ENCODE results near the gene PXN. TPM values are rescaled to one million over a fixed set of nuclear protein-coding genes. Genes with fewer than 3 reads are reported as not detected.
"Not testable (repeated sequence)": the region's sequence is repeated elsewhere in the genome, so short reads cannot be mapped to it uniquely, and the experiment has no call there.

PXN gene
- total and polyA plus RNA-seq, 4 experiments from 2014 or later: 81.7 to 126 (median 112) TPM

GRCh38 chr12:120196363-120196762 lies 69.2 kb downstream of the PXN start:
- Mint-ChIP-seq H3K4me1 (peaks cover 31 to 80% (median 51%) of the 10 kb centered on the region in 4 donors), H3K4me3 (peak overlapping the region in 3 of 8 donors; percentile 31 to 92 (median 48)), H3K9me3 (no peaks in the 10 kb centered on the region), H3K36me3 (peaks cover 18 to 65% of the 10 kb centered on the region in 2 donors), H3K27me3 (no peaks in the 10 kb centered on the region), H3K27ac (peak overlapping the region in 3 of 7 donors; percentile 74 to 98 (median 82))
- no peak for DNase-seq
- intact Hi-C loops (cut with micrococcal nuclease): no loop called here
- H3K4me3 ChIP-seq (ENCODE audit: low read length in 2 of 2): no peak overlapping the region
- H3K36me3 ChIP-seq (ENCODE audit: insufficient read depth, low read length): peaks cover 32% of the 10 kb centered on the region
- ChIA-PET POLR2A (ENCODE audit: partially characterized antibody) (interaction anchor here (0.9 to 8.9 kb wide), 5 partner anchors 23 to 95 kb away, joined by 3 to 241 read pairs (median 3); partner anchors contain the start of genes RNU4-1 and RNU4-2), CTCF (ENCODE audit: partially characterized antibody) (interaction anchor here (0.6 to 1.8 kb wide), 4 partner anchors 9 to 106 kb away, joined by 3 to 5 read pairs (median 4); partner anchors contain the start of genes PXN and SIRT4)
- no peak overlapping the region for H3K27ac ChIP-seq (ENCODE audit: low read depth, low read length)
- peaks cover 60% of the 10 kb centered on the region for H3K4me1 ChIP-seq (ENCODE audit: insufficient read depth, low read length)
- no peaks in the 10 kb centered on the region for H3K9me3 ChIP-seq (ENCODE audit: control insufficient read depth in 1 of 2, low read length in 2 of 2)
- H3K27me3 ChIP-seq (ENCODE audit: insufficient read depth, low read length): no peaks in the 10 kb centered on the region

- ChIA-PET CTCF (ENCODE audit: partially characterized antibody) (interaction anchor here (1.0 to 1.8 kb wide), 2 partner anchors 71 to 275 kb away, joined by 3 to 5 read pairs; partner anchors contain the start of genes PXN and SRSF9), POLR2A (ENCODE audit: partially characterized antibody) (interaction anchor here (1.2 to 8.9 kb wide), 5 partner anchors 8 to 96 kb away, joined by 3 to 241 read pairs (median 3); partner anchors contain the start of genes RAB35, RNU4-1 and RNU4-2)
- Histone ChIP-seq H3K36me3 (ENCODE audit: insufficient read depth, low read length) (peaks cover 44% of the 10 kb centered on the region), H3K27me3 (ENCODE audit: insufficient read depth, low read length) (no peaks in the 10 kb centered on the region), H3K9me3 (ENCODE audit: control insufficient read depth in 1 of 2, low read length in 2 of 2) (no peaks in the 10 kb centered on the region), H3K4me1 (ENCODE audit: insufficient read depth, low read length) (peaks cover 55% of the 10 kb centered on the region), H3K4me3 (ENCODE audit: low read length in 2 of 2) (peak within 1 kb of the TSS; percentile 74 to 89), H3K27ac (ENCODE audit: low read depth, low read length) (peak within 1 kb of the TSS; percentile 79)
- Mint-ChIP-seq H3K4me3 (peak within 1 kb of the TSS; percentile 86 to 93 (median 90)), H3K36me3 (peaks cover 23 to 60% of the 10 kb centered on the region in 2 donors), H3K4me1 (peaks cover 30 to 70% (median 40%) of the 10 kb centered on the region in 4 donors), H3K9me3 (no peaks in the 10 kb centered on the region), H3K27ac (peak within 1 kb of the TSS; percentile 97 to 98 (median 98)), H3K27me3 (no peaks in the 10 kb centered on the region)
- DNase-seq: peak; percentile 87 to 92 (median 89)
- intact Hi-C loops (cut with micrococcal nuclease): no loop called here
Observed at GRCh38 chr12:120194534-120195395, 70.8 kb downstream of the PXN start, which contains the start of gene GCN1. Gene GCN1 (minus strand): TSS chr12:120194715. CDS start chr12:120194697, 18 bp downstream.

GRCh38 chr12:120194226-120194533 lies 71.3 kb downstream of the PXN start:
- H3K4me3 ChIP-seq (ENCODE audit: low read length in 2 of 2): peak overlapping the region; percentile 74 to 89
- CTCF ChIA-PET (ENCODE audit: partially characterized antibody): no interaction called here
- peaks cover 49% of the 10 kb centered on the region for H3K4me1 ChIP-seq (ENCODE audit: insufficient read depth, low read length)
- peaks cover 22 to 55% of the 10 kb centered on the region in 2 donors for H3K36me3 Mint-ChIP-seq
- H3K4me1 Mint-ChIP-seq: peaks cover 27 to 64% (median 36%) of the 10 kb centered on the region in 4 donors
- peak overlapping the region; percentile 83 to 95 (median 90) for H3K27ac Mint-ChIP-seq
- H3K4me3 Mint-ChIP-seq: peak overlapping the region; percentile 86 to 93 (median 89)
- H3K9me3 Mint-ChIP-seq: no peaks in the 10 kb centered on the region
- no peaks in the 10 kb centered on the region for H3K9me3 ChIP-seq (ENCODE audit: control insufficient read depth in 1 of 2, low read length in 2 of 2)
- DNase-seq: no peak
- no peaks in the 10 kb centered on the region for H3K27me3 Mint-ChIP-seq
- peak overlapping the region; percentile 79 for H3K27ac ChIP-seq (ENCODE audit: low read depth, low read length)
- no peaks in the 10 kb centered on the region for H3K27me3 ChIP-seq (ENCODE audit: insufficient read depth, low read length)
- peaks cover 44% of the 10 kb centered on the region for H3K36me3 ChIP-seq (ENCODE audit: insufficient read depth, low read length)
- POLR2A ChIA-PET (ENCODE audit: partially characterized antibody): interaction anchor here (1.2 to 2.7 kb wide), 4 partner anchors 8 to 98 kb away, joined by 3 to 7 read pairs (median 6); partner anchors contain the start of genes RAB35 and RNU4-2
- intact Hi-C loops (cut with micrococcal nuclease): no loop called here

GRCh38 chr12:120193286-120193685 lies 72.2 kb downstream of the PXN start:
- CTCF ChIA-PET (ENCODE audit: partially characterized antibody): interaction anchor here (0.6 to 0.7 kb wide), 2 partner anchors 10 to 35 kb away, joined by 3 read pairs; no protein-coding TSS in a partner anchor
- Histone ChIP-seq H3K36me3 (ENCODE audit: insufficient read depth, low read length) (peaks cover 43% of the 10 kb centered on the region), H3K4me1 (ENCODE audit: insufficient read depth, low read length) (peaks cover 41% of the 10 kb centered on the region)
- intact Hi-C loops (cut with micrococcal nuclease); H3K27me3 ChIP-seq (ENCODE audit: insufficient read depth, low read length); H3K9me3 Mint-ChIP-seq; DNase-seq; H3K4me3 ChIP-seq (ENCODE audit: low read length in 2 of 2); H3K9me3 ChIP-seq (ENCODE audit: control insufficient read depth in 1 of 2, low read length in 2 of 2); H3K27me3 Mint-ChIP-seq; H3K27ac ChIP-seq (ENCODE audit: low read depth, low read length): not testable (repeated sequence)
- Mint-ChIP-seq H3K4me1 (peaks cover 18 to 56% (median 27%) of the 10 kb centered on the region in 4 donors), H3K4me3 (peak overlapping the region; percentile 51 to 91 (median 88)), H3K27ac (peak overlapping the region in 6 of 7 donors; percentile 52 to 95 (median 86)), H3K36me3 (peaks cover 17 to 51% of the 10 kb centered on the region in 2 donors)
- POLR2A ChIA-PET (ENCODE audit: partially characterized antibody): interaction anchor here (0.9 to 2.7 kb wide), 5 partner anchors 9 to 99 kb away, joined by 3 to 7 read pairs (median 6); partner anchors contain the start of genes PXN, RAB35 and RNU4-2

- Histone ChIP-seq H3K4me1 (ENCODE audit: insufficient read depth, low read length) (peaks cover 34% of the 10 kb centered on the region), H3K4me3 (ENCODE audit: low read length in 2 of 2) (no peak overlapping the region), H3K27ac (ENCODE audit: low read depth, low read length) (no peak overlapping the region), H3K27me3 (ENCODE audit: insufficient read depth, low read length) (no peaks in the 10 kb centered on the region), H3K9me3 (ENCODE audit: control insufficient read depth in 1 of 2, low read length in 2 of 2) (no peaks in the 10 kb centered on the region), H3K36me3 (ENCODE audit: insufficient read depth, low read length) (peaks cover 41% of the 10 kb centered on the region)
- peaks cover 22 to 39% (median 25%) of the 10 kb centered on the region in 4 donors for H3K4me1 Mint-ChIP-seq
- intact Hi-C loops (cut with micrococcal nuclease): no loop called here
- no peaks in the 10 kb centered on the region for H3K9me3 Mint-ChIP-seq
- H3K27me3 Mint-ChIP-seq: no peaks in the 10 kb centered on the region
- CTCF ChIA-PET (ENCODE audit: partially characterized antibody): interaction anchor here (0.6 to 2.5 kb wide), 4 partner anchors 10 to 381 kb away, joined by 3 to 10 read pairs (median 3); partner anchors contain the start of gene RPLP0
- H3K27ac Mint-ChIP-seq: peak overlapping the region in 1 of 7 donors; percentile 11
- no peak for DNase-seq
- peaks cover 19 to 48% of the 10 kb centered on the region in 2 donors for H3K36me3 Mint-ChIP-seq
- POLR2A ChIA-PET (ENCODE audit: partially characterized antibody): interaction anchor here (0.6 to 2.3 kb wide), 3 partner anchors 10 to 112 kb away, joined by 3 to 12 read pairs (median 3); partner anchors contain the start of genes RNU4-2, RPLP0 and SIRT4
- H3K4me3 Mint-ChIP-seq: peak overlapping the region in 1 of 8 donors; percentile 15
Observed at GRCh38 chr12:120190985-120191480, 74.5 kb downstream of the PXN start.

GRCh38 chr12:120190386-120190785 lies 75.1 kb downstream of the PXN start:
- peaks cover 21 to 32% (median 23%) of the 10 kb centered on the region in 4 donors for H3K4me1 Mint-ChIP-seq
- H3K27me3 ChIP-seq (ENCODE audit: insufficient read depth, low read length): no peaks in the 10 kb centered on the region
- no peak overlapping the region for H3K27ac ChIP-seq (ENCODE audit: low read depth, low read length)
- ChIA-PET CTCF (ENCODE audit: partially characterized antibody) (interaction anchor here (0.6 to 2.5 kb wide), 3 partner anchors 11 to 382 kb away, joined by 3 to 10 read pairs (median 3); partner anchors contain the start of gene RPLP0), POLR2A (ENCODE audit: partially characterized antibody) (interaction anchor here (2.3 kb wide), 1 partner anchor 11 kb away, joined by 12 read pairs; the partner anchor contains the start of gene RPLP0)
- peaks cover 28% of the 10 kb centered on the region for H3K4me1 ChIP-seq (ENCODE audit: insufficient read depth, low read length)
- H3K36me3 Mint-ChIP-seq: peaks cover 19 to 48% of the 10 kb centered on the region in 2 donors
- no peaks in the 10 kb centered on the region for H3K27me3 Mint-ChIP-seq
- H3K27ac Mint-ChIP-seq: peak overlapping the region in 1 of 7 donors; percentile 11
- H3K4me3 Mint-ChIP-seq: no peak overlapping the region
- H3K4me3 ChIP-seq (ENCODE audit: low read length in 2 of 2): no peak overlapping the region
- no peak for DNase-seq
- no peaks in the 10 kb centered on the region for H3K9me3 Mint-ChIP-seq
- peaks cover 44% of the 10 kb centered on the region for H3K36me3 ChIP-seq (ENCODE audit: insufficient read depth, low read length)
- H3K9me3 ChIP-seq (ENCODE audit: control insufficient read depth in 1 of 2, low read length in 2 of 2): no peaks in the 10 kb centered on the region
- intact Hi-C loops (cut with micrococcal nuclease): no loop called here

All from CD4-positive, alpha-beta memory T cell (primary cell).